Ascending aorta (tissue), 2 donors: ENCODE results near the gene TSN. TPM values are rescaled to one million over a fixed set of nuclear protein-coding genes. Genes with fewer than 3 reads are reported as not detected.
"Not testable (repeated sequence)": the region's sequence is repeated elsewhere in the genome, so short reads cannot be mapped to it uniquely, and the experiment has no call there.

Experiments used
- DNase-seq, 2 donors: peaks; one replicate each; pipeline ENCODE4 v3.0.0-alpha.2; 2019; ENCODE audit warnings: low spot score in 2 of 2
- H3K27ac ChIP-seq, 2 donors: fragments of 200-600 bp; sonication (generic); one replicate each; pipeline ENCODE4 v1.5.1; 2016 to 2017; ENCODE audit warnings: mild to moderate bottlenecking in 1 of 2
- H3K27me3 ChIP-seq: fragments of 200-600 bp; sonication (generic); one replicate; pipeline ENCODE4 v1.5.1; 2017
- H3K36me3 ChIP-seq, 2 donors: fragments of 200-600 bp; sonication (generic); one replicate each; pipeline ENCODE4 v1.5.1; 2016
- H3K4me1 ChIP-seq, 2 donors: fragments of 200-600 bp; sonication (generic); one replicate each; pipeline ENCODE4 v1.5.1; 2016 to 2017; ENCODE audit warnings: mild to moderate bottlenecking in 1 of 2
- H3K4me3 ChIP-seq, 2 donors: fragments of 200-600 bp; sonication (generic); one replicate each; pipeline ENCODE4 v1.5.1; 2016 to 2017; ENCODE audit warnings: mild to moderate bottlenecking in 1 of 2
- H3K9me3 ChIP-seq, 2 donors: fragments of 200-600 bp; sonication (generic); one replicate each; pipeline ENCODE4 v1.5.1; 2016
- intact Hi-C: fragments of 100-400 bp; cut with DNase I; formaldehyde crosslinking; loops from one replicate; pipeline ENCODE4 v1.15.1; 2023
- total RNA-seq: library from RNA; depleted of rRNA; stranded (reverse); fragments of >200 nt; gene quantifications from one replicate; pipeline ENCODE4 v1.1.0, GENCODE V29; 2016
- TF ChIP-seq, protein P1 (sequence below), 3 experiments: fragments of 200-600 bp in 2 of 3; fragments of 450-650 bp in 1 of 3; sonication (generic) in 2 of 3; IDR thresholded peaks; one replicate each; pipeline ENCODE4 v1.5.1; 2016 to 2019; ENCODE audit warnings: antibody characterized with exemption in 3 of 3, mild to moderate bottlenecking in 1 of 3, moderate library complexity in 1 of 3

TSN gene
- total RNA-seq, 1 donor from 2014 or later = 42.6 TPM

DNA sequence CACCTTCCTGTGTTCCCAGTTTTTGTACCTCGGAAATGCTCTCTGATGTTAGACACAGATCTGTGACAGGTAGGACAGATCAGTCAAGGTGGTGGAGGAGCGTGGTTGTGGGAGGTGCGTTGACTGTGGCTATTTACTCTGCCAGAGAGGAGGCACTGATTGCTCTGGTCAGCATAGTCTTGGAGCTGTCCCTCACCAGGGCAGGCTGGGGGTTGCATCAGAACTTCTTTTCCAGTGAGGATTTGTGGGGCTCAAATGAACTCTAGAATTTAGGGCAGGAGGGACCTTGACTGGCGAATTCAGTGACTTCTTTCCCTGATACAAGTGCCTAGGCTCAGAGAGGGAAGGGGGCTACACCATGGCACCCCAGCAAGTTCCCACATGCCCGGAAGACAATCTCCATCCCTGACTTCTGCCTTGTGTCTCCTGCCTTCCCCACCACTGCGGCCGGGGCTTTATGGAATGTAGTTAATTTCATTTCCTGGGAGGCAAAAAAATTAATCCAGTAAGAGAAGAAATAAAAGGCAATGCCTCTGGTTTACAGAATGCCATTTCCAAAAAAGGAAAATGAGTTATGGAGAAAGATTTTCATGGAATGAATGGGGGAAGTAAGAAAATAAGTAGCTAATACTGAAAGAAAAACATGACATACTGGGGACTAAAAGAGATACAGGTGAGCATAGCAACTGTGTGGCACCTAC, 44.8 kb upstream of the TSN start:
- intact Hi-C loops = loop anchor here (5.0 kb wide), 1 partner anchor 113 kb away; no protein-coding TSS in a partner anchor
- H3K4me1 ChIP-seq = peaks cover 0 to 8% of the 10 kb centered on the region in 2 donors
- H3K27ac ChIP-seq = peak overlapping the region in 1 of 2 donors; percentile 18
- H3K36me3 ChIP-seq = no peaks in the 10 kb centered on the region
- DNase-seq = no peak
- H3K27me3 ChIP-seq = no peaks in the 10 kb centered on the region
- TF ChIP-seq, protein P1, sequence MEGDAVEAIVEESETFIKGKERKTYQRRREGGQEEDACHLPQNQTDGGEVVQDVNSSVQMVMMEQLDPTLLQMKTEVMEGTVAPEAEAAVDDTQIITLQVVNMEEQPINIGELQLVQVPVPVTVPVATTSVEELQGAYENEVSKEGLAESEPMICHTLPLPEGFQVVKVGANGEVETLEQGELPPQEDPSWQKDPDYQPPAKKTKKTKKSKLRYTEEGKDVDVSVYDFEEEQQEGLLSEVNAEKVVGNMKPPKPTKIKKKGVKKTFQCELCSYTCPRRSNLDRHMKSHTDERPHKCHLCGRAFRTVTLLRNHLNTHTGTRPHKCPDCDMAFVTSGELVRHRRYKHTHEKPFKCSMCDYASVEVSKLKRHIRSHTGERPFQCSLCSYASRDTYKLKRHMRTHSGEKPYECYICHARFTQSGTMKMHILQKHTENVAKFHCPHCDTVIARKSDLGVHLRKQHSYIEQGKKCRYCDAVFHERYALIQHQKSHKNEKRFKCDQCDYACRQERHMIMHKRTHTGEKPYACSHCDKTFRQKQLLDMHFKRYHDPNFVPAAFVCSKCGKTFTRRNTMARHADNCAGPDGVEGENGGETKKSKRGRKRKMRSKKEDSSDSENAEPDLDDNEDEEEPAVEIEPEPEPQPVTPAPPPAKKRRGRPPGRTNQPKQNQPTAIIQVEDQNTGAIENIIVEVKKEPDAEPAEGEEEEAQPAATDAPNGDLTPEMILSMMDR (IDR thresholded peaks at IDR 0.05) = no peak
- no peaks in the 10 kb centered on the region for H3K9me3 ChIP-seq
- no peak overlapping the region for H3K4me3 ChIP-seq

DNA sequence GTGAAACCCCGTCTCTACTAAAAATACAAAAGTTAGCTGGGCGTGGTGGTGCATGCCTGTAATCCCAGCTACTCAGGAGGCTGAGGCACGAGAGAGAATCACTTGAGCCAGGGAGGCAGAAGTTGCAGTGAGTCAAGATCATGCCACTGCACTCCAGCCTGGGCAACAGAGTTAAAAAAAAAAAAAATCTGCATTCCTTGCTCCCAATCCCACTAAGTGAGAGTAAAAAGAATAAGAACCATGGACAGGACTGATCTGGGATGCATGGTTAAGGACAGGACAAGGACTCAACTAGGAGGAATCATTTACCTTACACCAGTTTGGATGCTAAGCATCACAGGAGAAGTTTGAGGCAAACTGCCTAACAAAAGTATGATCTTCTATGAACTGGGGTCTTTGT, 44.0 kb upstream of the TSN start:
- H3K27ac ChIP-seq, H3K9me3 ChIP-seq, H3K36me3 ChIP-seq, H3K4me3 ChIP-seq, H3K27me3 ChIP-seq, H3K4me1 ChIP-seq, DNase-seq: not testable (repeated sequence)
- intact Hi-C loops = loop anchor here (5.0 kb wide), 1 partner anchor 114 kb away; no protein-coding TSS in a partner anchor

DNA sequence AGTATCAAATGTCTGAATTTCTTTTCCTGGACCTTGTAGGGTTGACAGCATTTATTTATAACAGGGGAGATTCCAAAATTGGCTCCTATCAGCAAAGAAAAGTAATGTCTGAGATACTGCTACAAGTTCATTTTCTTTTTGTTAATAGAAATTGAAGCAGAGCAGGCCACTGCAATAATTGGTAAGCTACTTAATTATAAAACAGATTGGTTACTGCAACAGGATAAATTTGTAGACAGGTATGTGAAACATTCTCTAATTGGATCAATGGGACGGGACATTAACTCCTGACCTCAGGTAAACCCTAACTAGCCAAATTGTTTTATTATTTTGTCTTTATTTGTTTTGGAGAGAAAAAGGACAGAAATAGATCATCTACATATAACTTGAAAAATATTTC, 39.3 kb upstream of the TSN start:
- Histone ChIP-seq H3K9me3 (no peaks in the 10 kb centered on the region), H3K27me3 (no peaks in the 10 kb centered on the region), H3K36me3 (no peaks in the 10 kb centered on the region), H3K4me3 (no peak overlapping the region), H3K27ac (no peak overlapping the region), H3K4me1 (no peaks in the 10 kb centered on the region)
- TF ChIP-seq, protein P1 (IDR thresholded peaks at IDR 0.05) = no peak
- DNase-seq = no peak
- intact Hi-C loops = no loop called here

DNA sequence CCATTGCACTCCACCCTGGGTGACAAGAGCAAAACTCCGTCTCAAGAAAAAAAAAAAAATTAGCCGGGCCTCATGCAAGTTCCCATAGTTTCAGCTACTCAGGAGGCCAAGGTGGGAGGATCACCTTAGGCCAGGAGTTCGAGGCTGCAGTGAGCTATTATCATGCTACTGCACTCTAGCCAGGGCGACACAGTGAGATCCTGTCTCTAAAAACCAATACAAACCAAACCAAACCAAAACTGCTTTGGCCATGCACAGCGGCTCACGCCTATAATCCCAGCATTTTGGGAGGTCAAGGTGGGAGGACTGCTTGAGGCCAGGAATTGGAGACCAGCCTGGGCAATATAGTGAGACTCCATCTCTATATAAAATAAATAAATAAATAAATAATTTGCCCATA, 37.9 kb upstream of the TSN start:
- H3K4me1 ChIP-seq = no peaks in the 10 kb centered on the region
- DNase-seq = no peak
- H3K9me3 ChIP-seq = no peaks in the 10 kb centered on the region
- TF ChIP-seq, protein P1 (IDR thresholded peaks at IDR 0.05) = no peak
- no peaks in the 10 kb centered on the region for H3K27me3 ChIP-seq
- no peak overlapping the region for H3K27ac ChIP-seq
- no peak overlapping the region for H3K4me3 ChIP-seq
- intact Hi-C loops = no loop called here
- no peaks in the 10 kb centered on the region for H3K36me3 ChIP-seq

DNA sequence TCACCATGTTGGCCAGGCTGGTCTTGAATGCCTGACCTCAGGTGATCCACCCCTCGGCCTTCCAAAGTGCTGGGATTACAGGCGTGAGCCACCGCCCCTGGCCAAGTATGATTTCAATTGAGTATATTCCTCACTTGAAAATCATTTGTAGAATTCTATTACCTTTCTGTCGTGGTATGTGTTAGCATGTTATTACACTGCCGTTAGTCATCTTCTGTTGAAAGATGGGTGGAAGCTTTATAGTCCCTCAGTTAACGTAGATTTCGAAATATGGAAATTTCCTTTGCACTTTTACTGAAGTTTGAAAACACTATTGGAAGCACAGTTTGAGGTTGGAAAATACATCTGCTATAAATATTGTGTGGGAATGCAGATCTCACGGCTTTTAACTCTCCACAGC, 33.5 kb upstream of the TSN start:
- no peak for DNase-seq
- TF ChIP-seq, protein P1 (IDR thresholded peaks at IDR 0.05) = no peak
- intact Hi-C loops = loop anchor here (1.0 kb wide), 2 partner anchors 15 to 192 kb away; partner anchors contain the start of gene RNU4ATAC
- Histone ChIP-seq H3K9me3 (no peaks in the 10 kb centered on the region), H3K4me3 (no peak overlapping the region), H3K27me3 (no peaks in the 10 kb centered on the region), H3K36me3 (peaks cover 0 to 10% of the 10 kb centered on the region in 2 donors), H3K27ac (peak overlapping the region; percentile 58 to 78), H3K4me1 (no peaks in the 10 kb centered on the region)

DNA sequence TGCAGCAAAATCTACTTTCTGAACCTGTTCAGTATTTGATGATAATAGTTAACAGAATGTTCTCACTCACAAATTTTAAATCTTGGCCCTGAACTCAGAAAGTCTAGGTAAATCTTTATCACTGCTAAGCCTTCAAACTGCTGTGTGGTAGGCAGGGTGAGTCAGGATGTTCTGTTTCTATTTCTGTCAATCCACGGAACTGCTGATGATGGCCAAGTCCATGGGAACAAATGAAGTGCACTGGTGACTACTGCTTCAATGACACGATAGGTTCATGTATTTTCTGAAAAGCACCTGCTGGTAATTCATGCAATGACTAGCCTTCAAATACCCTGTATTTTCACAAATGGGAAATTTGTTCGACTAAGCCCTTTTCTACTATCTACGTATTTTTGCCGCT, 33.0 kb upstream of the TSN start:
- intact Hi-C loops = loop anchor here (1.0 kb wide), 2 partner anchors 15 to 192 kb away; partner anchors contain the start of gene RNU4ATAC
- TF ChIP-seq, protein P1 (IDR thresholded peaks at IDR 0.05) = no peak
- no peak for DNase-seq
- Histone ChIP-seq H3K27ac (peak overlapping the region; percentile 58 to 78), H3K4me3 (no peak overlapping the region), H3K9me3 (no peaks in the 10 kb centered on the region), H3K36me3 (peaks cover 3 to 15% of the 10 kb centered on the region in 2 donors), H3K27me3 (no peaks in the 10 kb centered on the region), H3K4me1 (no peaks in the 10 kb centered on the region)
